Endothelial cell of umbilical vein (primary cell): Measurements from ENCODE around the gene DUSP22.

Experiments used
- EZH2 ChIP-seq: IDR thresholded peaks from 2 replicates; pipeline ENCODE4 v1.6.1; 2012; ENCODE audit warnings: borderline replicate concordance, low read depth, mild to moderate bottlenecking, moderate library complexity, low read length, inconsistent platforms; ENCODE audit not compliant: severe bottlenecking
- FOS ChIP-seq: IDR thresholded peaks from 2 replicates; pipeline ENCODE4 v1.6.1; 2011; ENCODE audit warnings: mild to moderate bottlenecking, low read length, moderate library complexity, borderline replicate concordance; ENCODE audit not compliant: insufficient read depth
- JUN ChIP-seq: IDR thresholded peaks from 2 replicates; pipeline ENCODE4 v1.6.1; 2011; ENCODE audit warnings: borderline replicate concordance, low read depth; ENCODE audit not compliant: insufficient read length, insufficient read depth
- MAX ChIP-seq: IDR thresholded peaks from 2 replicates; pipeline ENCODE4 v1.6.1; 2011; ENCODE audit not compliant: insufficient read depth, insufficient read length
- MYC ChIP-seq: IDR thresholded peaks from one replicate; pipeline ENCODE4 v1.6.1; 2011; ENCODE audit warnings: mild to moderate bottlenecking, low read depth, low read length
- POLR2A ChIP-seq: IDR thresholded peaks from 2 replicates; pipeline ENCODE4 v1.6.1; 2012; ENCODE audit warnings: low read depth, mild to moderate bottlenecking, control low read depth, low read length
- POLR2AphosphoS5 ChIP-seq: IDR thresholded peaks from 2 replicates; pipeline ENCODE4 v1.6.1; 2012; ENCODE audit warnings: low read depth, mild to moderate bottlenecking, control low read depth, low read length, moderate library complexity; ENCODE audit not compliant: insufficient read depth
- TF ChIP-seq, protein P1 (sequence below), 2 donors: IDR thresholded peaks; 1 replicate in 1 of 2; 2 replicates in 1 of 2; pipeline ENCODE4 v1.5.1; 2011; ENCODE audit warnings: low read length in 2 of 2, mild to moderate bottlenecking in 2 of 2, moderate library complexity in 2 of 2, control low read depth in 1 of 2, inconsistent platforms in 1 of 2, low read depth in 1 of 2; ENCODE audit not compliant: insufficient read depth in 1 of 2; ENCODE audit errors: extremely low read depth in 1 of 2

- TF ChIP-seq, protein P1, sequence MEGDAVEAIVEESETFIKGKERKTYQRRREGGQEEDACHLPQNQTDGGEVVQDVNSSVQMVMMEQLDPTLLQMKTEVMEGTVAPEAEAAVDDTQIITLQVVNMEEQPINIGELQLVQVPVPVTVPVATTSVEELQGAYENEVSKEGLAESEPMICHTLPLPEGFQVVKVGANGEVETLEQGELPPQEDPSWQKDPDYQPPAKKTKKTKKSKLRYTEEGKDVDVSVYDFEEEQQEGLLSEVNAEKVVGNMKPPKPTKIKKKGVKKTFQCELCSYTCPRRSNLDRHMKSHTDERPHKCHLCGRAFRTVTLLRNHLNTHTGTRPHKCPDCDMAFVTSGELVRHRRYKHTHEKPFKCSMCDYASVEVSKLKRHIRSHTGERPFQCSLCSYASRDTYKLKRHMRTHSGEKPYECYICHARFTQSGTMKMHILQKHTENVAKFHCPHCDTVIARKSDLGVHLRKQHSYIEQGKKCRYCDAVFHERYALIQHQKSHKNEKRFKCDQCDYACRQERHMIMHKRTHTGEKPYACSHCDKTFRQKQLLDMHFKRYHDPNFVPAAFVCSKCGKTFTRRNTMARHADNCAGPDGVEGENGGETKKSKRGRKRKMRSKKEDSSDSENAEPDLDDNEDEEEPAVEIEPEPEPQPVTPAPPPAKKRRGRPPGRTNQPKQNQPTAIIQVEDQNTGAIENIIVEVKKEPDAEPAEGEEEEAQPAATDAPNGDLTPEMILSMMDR (IDR thresholded peaks at IDR 0.05; ENCODE audit: extremely low read depth in 1 of 2, insufficient read depth in 1 of 2, low read depth in 1 of 2, low read length in 2 of 2) = no peak
- TF ChIP-seq POLR2A (no peak), FOS (no peak), JUN (no peak), MAX (no peak), EZH2 (no peak), POLR2AphosphoS5 (no peak), MYC (no peak)
Observed at GRCh38 chr6:385614-386013, 93.3 kb downstream of the DUSP22 start.
